Activated effector memory CD4-positive, alpha-beta T cell treated with Interleukin-2 at 50 U/mL for 16 hours (primary cell): ENCODE results near the gene AGPAT4.

Experiments used
- DNase-seq: peaks from one replicate; pipeline ENCODE4 v3.0.0-alpha.2; 2020

The AGPAT4 gene

GRCh38 chr6:161105408-161105807 lies 168.5 kb downstream of the AGPAT4 start:
- no peak for DNase-seq

- no peak for DNase-seq
Measured at GRCh38 chr6:161104966-161105365, 168.9 kb downstream of the AGPAT4 start.

- DNase-seq = no peak
Measured at GRCh38 chr6:161103475-161103874, 170.4 kb downstream of the AGPAT4 start.

GRCh38 chr6:161101517-161101916 lies 172.3 kb downstream of the AGPAT4 start:
- DNase-seq = no peak

GRCh38 chr6:161100072-161100471 lies 173.8 kb downstream of the AGPAT4 start:
- no peak for DNase-seq

GRCh38 chr6:161095916-161096315 lies 177.9 kb downstream of the AGPAT4 start:
- DNase-seq = no peak

GRCh38 chr6:161094955-161095354 lies 178.9 kb downstream of the AGPAT4 start:
- DNase-seq = no peak

- DNase-seq = no peak
Measured at GRCh38 chr6:161091972-161092701, 181.7 kb downstream of the AGPAT4 start.

- no peak for DNase-seq
Measured at GRCh38 chr6:161091151-161091550, 182.7 kb downstream of the AGPAT4 start.

GRCh38 chr6:161088676-161089328 lies 185.1 kb downstream of the AGPAT4 start:
- no peak for DNase-seq

GRCh38 chr6:161085246-161085645 lies 188.6 kb downstream of the AGPAT4 start:
- DNase-seq = no peak

- DNase-seq = no peak
Measured at GRCh38 chr6:161082215-161082614, 191.6 kb downstream of the AGPAT4 start.

- no peak for DNase-seq
Measured at GRCh38 chr6:161080263-161080970, 193.4 kb downstream of the AGPAT4 start.
